Stimulated activated CD8-positive, alpha-beta memory T cell treated with anti-CD3 and anti-CD28 coated beads, Interleukin-2, amount 100 ng/mL, for 1 hour (primary cell): ENCODE data around the gene TGFBI.
"Not testable (repeated sequence)": the region's sequence is repeated elsewhere in the genome, so short reads cannot be mapped to it uniquely, and the experiment has no call there.

Experiments
- DNase-seq, 2 donors: peaks; one replicate each; pipeline ENCODE4 v3.0.0-alpha.2; 2020; ENCODE audit warnings: low read depth in 2 of 2

TGFBI gene

DNA sequence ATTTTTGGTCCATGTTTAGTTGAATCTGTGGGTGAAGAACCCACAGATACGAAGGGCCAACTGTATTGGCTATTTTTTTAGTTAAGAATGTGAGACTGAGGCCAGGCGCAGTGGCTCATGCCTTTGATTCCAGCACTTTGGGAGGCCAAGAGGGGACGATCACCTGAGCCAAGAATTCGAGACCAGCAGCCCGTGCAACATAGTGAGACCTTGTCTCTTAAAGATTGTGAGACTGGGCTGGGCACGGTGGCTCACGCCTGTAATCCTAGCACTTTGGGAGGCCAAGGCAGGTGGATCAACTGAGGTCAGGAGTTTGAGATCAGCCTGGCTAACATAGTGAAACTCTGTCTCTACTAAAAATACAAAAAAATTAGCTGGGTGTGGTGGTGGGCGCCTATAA is 16.2 kb downstream of the TGFBI start:
- DNase-seq = not testable (repeated sequence)

DNA sequence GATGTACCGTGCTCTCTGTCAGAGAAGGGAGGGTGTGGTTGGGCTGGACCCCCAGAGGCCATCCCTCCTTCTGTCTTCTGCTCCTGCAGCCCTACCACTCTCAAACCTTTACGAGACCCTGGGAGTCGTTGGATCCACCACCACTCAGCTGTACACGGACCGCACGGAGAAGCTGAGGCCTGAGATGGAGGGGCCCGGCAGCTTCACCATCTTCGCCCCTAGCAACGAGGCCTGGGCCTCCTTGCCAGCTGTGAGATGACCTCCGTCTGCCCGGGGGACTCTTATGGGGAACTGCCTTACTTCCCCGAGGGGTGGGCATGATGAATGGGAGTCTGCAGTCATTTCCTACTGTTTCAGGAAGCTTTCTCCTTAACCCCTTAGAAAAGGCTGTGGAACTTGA is 17.5 kb downstream of the TGFBI start:
- no peak for DNase-seq

DNA sequence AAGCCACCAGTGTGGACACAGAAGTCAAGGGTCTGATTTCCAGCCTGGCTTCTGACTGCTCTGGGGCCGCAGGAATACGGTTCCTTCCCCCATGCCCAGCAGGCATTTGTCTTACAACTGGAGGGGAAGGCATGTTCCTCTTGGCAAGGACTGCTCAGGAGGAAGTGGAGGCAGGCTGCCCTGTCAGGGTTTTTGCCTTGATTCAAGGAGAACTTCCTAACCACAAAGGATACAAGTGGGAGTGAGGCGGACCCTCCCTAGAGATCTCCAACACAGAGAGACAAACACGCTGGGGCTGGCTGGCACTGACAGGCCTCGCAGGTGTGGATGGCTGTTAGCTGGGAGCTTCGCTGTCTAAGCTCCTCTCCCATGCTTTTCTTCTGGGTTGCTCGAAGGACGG is 19.1 kb downstream of the TGFBI start:
- no peak for DNase-seq

DNA sequence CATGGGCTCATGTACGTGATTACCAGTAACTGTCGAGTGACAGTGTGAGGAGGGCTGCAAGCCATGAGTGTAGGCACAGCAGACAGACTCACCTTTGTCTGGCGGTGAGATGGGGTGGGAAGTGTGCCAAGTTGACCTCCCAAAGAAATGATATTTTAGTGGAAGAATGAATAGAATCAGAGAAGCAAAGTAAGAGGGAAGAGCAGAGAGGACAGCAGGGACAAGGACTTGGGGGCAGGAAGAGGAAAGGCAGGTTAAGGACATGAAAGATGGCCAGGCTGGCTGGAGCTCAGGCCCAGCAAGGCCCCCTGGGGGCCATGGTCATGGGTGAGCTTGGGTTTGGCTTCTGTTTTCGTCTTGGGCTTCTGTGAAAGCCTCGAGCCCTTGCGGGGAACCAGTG is 20.2 kb downstream of the TGFBI start:
- no peak for DNase-seq

DNA sequence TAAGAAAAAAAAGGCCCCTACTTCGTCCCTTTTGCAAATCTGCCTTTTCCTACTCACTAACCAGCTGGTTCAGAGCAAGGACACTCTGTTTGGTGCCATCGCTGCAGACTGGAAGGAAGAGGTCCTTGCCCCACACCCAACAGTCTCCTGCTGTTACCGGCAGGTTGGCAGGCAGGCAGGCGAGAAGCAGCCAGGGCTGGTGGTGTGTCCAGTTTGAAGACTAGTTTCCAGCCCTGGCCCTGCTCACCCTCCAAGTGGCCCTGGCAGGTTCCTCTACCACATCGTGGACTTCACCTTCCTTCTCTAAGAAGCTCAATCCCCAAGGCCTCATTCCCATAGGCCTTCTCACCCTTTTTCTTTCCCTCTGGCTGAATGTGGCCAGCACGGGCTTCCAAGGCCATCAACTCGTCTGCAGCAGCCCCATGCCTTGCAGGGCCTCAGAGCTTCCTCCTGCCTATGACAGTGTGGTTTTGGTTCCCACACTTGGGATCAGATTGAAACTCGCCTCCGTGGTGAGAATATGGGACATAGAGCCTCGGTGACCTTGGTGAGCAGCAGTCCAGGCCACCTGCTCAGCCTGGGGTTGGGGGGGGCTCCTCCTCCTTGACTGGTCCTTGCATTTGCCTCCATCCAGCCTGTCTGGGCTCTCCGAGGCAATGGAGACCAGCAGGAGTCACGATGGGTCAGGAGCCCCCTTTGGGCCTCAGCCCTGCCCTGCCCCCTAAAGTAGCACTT is 22.9 kb downstream of the TGFBI start:
- DNase-seq = no peak

DNA sequence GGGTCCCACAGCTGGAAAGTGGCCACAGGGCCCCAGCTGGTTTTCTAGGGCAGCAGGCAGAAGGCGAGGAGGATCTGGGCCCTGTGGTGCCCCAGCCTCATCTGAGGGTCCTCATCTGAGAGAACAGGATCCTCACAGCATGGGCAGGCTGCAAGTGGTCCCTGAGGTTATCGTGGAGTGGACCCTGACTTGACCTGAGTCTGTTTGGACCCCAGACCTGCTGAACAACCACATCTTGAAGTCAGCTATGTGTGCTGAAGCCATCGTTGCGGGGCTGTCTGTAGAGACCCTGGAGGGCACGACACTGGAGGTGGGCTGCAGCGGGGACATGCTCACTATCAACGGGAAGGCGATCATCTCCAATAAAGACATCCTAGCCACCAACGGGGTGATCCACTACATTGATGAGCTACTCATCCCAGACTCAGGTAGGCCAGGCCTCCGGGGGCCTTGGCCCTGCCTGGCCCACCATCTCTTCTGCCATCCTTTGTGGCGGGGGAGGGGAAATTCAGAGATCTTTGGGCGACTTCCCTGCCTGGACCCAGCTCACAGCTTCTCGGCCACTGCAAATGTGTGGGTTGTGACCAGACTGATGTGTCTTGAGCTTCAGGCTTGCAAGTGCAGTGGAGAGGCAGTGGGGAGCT is 24.0 kb downstream of the TGFBI start:
- DNase-seq = no peak

DNA sequence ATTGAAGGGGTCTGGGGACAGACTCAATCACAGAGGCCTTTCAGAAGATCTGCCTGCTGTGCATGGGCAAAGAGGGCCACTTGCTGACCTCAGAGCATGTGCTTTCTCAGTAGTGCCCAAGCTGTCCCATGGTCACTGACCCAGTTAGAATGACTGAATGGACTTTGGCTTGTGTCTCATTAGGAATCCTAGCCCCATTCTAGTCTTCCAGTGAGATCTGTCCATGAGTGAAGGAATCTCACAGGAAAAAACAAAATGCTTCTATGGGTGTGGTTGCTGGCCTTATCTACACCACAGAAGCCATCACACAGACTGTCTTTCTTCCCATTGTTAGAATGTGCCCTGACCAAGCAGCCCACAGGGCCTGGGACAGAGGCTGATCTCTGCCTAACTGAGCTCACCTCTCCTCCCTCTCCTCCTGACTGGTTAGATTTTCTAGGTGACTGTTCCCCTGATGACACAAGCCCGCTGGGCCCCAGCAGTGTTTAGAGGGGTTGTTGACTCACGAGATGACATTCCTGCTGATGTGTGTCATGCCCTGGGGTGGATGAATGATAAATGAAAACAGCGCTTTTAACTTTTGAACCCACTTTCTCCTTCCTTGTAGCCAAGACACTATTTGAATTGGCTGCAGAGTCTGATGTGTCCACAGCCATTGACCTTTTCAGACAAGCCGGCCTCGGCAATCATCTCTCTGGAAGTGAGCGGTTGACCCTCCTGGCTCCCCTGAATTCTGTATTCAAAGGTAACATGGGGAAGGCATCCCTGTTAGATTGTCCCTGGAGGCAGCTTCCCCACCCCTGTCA is 24.8 kb downstream of the TGFBI start:
- DNase-seq = no peak

DNA sequence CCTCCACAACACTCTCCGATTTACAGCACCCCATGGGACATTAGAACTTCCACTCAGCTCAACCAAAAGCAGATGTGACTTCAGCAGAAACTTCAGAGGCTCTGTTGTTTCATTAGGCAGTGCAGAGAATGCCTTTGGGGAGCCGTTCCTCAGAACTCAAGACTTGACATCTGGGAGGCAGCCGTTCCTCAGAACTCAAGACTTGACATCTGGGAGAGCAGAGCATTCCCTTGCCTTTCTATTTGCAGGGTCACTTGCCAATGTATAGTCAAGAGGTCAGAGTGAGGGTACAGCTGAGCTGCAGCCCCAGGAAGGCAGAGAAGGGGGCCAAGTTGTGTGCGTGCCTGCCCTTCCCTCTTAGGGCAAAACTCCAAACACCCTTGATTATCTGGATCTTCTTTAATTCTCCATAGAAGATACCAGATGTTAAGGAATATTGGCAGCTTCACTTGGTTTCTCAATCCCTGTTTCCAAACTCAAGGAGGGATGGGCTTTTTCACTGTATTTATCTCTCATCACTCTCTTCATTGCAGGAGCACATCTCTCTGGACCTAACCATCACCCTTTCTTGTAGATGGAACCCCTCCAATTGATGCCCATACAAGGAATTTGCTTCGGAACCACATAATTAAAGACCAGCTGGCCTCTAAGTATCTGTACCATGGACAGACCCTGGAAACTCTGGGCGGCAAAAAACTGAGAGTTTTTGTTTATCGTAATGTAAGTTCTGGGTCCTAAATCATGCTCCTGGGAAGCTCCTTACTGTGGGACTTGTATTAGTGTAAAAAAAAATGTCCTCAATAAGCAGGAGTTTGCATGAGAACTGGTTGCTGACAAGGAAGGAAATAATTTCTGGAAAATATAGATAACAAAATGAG is 25.6 kb downstream of the TGFBI start:
- DNase-seq = no peak

DNA sequence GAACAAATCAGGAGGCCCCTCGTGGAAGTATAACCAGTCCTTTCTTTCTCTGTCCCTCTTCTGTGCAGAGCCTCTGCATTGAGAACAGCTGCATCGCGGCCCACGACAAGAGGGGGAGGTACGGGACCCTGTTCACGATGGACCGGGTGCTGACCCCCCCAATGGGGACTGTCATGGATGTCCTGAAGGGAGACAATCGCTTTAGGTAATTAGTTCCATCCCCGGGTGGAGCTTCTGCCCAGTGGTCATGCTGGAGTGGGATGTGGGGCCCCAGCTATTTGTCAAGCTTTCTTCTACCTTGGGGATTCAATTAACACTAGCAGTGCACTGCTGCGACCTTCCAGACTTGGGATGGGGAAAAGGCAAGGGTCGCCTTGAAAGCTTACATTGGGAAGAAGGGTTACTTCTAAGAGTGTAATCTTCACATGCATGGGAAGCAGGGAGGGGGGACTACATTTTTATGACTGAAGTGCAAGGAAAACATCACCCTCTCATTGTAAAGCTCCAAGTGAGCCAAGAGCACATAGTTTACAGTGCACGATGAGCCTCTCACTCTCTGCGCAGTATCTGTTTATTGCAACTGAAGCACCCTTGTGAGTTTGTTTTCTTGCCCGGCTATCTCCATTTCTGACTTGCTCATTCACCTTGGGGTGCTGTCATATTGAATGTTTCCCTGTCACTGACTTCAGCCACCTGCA is 27.0 kb downstream of the TGFBI start:
- no peak for DNase-seq

DNA sequence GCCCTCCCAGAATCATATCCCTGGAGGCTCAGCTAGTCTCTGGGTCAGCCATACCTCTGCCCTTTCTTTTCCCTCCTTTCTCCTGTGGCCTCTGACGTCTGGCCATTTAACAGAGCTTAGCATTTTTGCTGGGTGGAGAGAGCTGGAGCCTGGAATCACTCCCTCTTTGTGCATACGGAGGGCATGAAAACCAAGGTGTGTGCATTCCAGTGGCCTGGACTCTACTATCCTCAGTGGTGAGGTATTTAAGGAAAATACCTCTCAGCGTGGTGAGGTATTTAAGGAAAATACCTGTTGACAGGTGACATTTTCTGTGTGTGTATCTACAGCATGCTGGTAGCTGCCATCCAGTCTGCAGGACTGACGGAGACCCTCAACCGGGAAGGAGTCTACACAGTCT is 27.5 kb downstream of the TGFBI start:
- DNase-seq = no peak

DNA sequence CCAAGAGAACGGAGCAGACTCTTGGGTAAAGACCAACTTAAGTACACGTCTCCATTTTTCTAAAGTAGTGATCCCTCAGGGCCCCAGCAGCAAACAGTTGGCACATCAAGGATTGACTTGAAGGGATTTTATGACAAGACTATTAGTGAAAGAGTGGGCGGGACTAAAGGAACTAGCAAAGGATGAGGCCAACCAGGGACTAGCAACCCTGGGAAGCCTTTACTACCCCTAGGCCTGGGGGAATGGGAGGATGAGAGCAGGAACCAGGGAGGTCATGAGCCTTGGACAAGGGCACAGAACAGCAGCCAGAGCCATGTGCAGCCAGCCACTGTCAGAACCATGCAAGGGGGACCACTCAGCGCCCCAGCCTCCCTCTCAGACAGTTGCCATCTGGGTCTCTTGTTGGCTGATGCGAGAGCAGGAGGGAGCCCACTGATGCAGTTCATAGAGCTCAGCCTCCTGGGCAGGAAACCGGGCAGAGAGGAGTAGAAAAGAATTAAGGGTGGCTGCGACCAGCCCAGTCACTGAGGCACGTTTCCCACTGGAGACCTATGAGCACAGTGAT is 28.1 kb downstream of the TGFBI start:
- no peak for DNase-seq

DNA sequence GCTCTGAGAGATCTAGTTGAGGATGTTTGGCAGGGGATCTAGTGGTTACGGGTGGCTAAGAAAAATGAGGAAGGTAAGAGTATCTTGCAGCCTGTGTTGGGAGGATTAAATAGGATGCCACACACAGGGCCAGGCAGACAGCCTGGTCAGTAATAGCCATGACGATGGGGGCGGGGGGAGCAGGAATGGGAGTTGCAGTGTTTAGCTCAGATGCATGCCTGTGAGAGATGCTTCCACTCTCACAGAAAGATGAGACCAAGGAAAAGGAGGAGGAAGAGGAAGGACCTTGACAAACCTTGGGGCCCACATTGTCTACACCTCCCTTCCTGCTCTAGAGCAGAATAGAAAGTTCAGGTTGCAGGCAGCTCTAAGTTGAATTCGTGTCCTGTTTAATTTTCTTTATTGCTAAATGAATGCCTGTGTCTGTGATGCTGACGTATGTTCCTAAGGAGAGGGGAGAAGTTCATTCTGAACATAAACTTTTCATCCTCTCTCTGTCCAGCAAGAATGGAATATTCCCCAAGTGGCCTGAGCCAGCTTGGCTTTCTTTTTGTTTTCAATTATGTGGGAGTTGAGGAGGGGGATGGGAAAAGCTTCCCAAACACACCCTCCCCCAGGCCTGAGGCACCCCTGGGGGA is 28.7 kb downstream of the TGFBI start:
- DNase-seq = no peak

DNA sequence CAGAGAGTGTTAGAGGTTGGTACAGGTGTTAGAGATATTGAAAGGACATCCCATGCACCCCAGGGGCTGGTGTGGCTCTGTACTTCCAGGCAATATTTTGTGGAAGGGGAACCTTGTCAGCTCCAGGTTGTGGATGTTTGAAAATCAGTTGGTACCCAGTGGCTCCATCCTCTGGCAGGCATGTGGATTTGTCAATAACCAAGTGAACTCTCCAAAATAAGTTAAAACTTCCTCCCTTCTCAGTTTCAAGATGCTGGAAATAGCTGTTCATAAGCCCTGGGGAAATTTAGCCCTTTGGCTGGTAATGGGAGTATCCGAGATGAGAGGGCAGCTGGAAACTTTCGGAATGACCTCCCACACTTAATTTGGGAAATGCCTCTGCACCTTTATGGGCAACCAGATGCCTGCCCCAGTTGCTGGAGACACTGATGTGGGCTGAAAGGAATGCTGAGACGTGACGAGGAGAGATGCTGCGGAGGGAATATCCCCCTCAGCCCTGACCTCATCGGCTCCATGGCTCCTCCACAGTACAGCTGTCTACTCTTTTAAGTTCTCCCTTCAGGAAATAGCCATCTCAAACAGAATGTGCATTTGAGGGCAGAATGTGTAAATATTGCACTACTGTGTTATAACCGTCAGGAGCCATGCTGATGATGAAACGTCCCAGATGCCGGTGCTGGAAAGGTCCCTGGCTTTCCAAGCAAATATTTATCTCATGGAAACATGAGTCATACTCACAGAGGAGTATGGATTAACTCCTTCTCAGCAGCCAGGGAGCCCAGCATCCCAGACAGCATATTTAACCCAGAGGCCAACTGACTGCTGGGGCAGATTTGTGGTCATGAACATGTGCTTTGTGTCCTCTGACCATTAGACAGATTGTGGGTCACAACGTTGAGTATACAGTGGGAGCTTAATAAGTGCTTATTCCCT is 29.5 kb downstream of the TGFBI start:
- no peak for DNase-seq

DNA sequence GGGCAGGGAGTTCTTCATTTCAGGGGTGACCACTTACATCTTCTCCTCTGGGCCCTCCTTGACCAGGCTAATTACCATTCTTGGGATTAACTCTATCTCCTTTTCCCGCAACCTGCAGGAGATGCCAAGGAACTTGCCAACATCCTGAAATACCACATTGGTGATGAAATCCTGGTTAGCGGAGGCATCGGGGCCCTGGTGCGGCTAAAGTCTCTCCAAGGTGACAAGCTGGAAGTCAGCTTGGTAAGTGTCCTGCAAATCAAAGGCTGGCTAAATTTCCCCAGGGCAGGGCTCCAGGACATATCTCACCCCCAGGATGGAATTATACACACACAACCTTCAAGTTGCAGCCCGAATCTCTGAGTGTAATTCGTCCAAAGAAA is 30.2 kb downstream of the TGFBI start:
- no peak for DNase-seq

DNA sequence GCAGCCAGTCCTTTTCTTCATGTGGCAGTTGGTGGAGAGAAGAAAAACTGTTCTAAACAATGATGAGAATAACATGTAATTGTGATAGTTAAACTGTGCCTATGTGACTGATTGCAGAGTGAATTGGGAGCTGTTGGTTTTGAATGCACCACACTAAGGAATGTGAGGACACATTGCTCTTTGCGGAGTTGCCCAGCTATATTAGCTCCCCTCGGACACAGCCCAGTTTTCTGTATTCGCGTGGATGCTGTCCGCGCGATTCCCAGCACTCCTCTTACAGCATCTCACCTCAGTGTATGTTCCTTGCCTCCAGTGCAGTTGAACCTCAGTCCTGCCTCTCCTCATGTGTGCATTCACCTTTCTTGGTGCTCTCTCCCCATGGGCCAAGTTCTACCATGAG is 32.2 kb downstream of the TGFBI start:
- no peak for DNase-seq

DNA sequence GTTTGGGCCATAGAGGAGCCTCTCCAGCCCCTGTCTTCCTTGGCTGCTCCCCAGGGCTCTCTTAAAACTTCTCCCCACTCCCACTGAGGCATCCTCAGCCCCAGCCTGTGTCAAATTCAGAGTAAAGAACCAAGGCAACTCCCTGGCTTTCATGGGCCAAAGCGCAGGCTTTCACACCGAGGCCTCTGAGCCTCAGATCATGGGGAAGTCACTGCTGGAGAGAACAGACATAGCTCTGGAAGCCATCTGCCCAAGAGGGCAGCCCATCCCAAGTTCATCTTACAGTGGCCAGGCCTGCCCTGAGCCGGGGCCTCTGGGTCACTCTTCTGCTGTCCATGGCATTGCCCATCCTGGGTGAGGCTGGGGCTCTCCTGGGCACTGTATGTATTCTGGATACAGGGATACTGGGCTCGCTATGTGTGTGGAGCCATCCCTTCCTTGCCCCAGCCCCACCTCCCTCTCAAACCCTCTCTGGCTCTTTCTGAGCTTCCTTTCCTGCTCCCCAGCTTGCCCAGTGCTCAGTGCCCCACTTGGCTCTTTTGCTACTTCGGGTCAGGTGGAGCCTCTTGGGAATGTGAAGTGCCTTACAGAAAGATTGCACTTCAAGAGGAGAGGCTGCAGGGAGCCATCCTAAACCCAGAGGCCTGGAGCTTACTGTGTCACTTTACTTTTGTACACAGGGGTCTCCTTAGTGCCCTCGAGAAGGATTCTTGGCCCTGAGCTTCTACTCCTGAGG is 33.0 kb downstream of the TGFBI start:
- no peak for DNase-seq

DNA sequence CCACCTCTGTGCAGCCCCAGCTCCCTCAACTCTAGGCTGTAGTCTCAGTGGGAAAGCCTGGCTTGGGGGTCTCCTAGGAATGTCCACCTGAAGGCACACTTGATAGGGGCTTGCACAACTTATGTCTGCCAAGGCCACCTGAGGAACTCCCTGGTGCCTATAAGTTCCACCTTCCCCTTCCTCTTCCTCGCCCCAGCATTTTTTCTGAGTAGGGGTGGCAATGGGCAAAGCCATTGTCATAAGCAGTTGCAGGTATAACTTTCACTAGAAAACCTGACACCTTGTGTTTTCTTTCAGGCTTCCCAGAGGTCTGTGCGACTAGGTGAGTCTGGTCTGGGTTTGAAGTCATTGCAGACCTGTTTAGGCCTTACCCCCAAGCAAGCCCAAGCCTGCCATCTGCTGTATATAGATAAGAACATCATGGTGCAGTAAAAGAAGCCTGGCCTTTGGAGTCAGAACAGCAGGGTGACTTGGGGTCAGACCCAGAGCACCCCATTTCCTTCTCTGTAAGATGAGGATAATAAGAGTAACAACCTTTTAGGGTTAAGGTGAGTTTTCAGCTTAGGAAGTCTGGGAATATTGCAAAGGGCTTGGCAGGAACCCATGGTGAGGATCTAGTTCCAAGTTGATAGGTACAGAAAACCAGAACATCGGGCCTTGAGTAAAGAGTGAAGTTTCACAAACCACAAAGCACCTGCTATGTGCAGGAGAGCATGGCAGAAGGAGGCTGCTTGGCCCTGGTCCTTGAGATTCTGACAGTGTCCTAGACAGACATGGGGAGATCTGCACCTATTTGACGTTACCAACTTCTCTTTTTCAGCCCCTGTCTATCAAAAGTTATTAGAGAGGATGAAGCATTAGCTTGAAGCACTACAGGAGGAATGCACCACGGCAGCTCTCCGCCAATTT is 33.8 kb downstream of the TGFBI start:
- DNase-seq = no peak
